COLO668 (cell line): ENCODE measurements around the gene B3GNT4.
"Not testable (repeated sequence)": the region's sequence is repeated elsewhere in the genome, so short reads cannot be mapped to it uniquely, and the experiment has no call there.

ENCODE experiments used
- DNase-seq: peaks from one replicate; lab custom pipeline; 2025; ENCODE audit not compliant: unreplicated experiment; lab: John Stamatoyannopoulos, UW

B3GNT4 gene

DNA sequence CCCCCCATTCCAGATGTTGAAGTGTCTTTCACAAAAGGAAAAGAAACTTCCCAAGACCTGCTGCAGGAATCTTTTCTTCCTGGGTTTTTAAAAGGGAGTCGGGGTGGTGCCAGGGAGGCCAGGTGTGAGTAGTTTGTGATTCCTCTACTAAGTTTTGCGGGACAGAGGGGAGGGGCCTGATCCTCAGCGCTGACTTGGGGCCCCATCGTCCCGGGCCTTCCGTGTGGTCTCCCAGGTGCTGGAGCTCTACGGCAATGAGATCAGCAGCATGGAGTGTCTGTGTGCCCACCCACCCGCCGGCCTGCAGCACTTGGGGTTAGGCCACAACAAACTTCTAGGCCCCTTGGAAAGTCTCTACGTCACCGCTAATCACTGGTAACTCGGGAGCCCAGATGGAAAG lies 16.0 kb upstream of the B3GNT4 start:
- DNase-seq: no peak

DNA sequence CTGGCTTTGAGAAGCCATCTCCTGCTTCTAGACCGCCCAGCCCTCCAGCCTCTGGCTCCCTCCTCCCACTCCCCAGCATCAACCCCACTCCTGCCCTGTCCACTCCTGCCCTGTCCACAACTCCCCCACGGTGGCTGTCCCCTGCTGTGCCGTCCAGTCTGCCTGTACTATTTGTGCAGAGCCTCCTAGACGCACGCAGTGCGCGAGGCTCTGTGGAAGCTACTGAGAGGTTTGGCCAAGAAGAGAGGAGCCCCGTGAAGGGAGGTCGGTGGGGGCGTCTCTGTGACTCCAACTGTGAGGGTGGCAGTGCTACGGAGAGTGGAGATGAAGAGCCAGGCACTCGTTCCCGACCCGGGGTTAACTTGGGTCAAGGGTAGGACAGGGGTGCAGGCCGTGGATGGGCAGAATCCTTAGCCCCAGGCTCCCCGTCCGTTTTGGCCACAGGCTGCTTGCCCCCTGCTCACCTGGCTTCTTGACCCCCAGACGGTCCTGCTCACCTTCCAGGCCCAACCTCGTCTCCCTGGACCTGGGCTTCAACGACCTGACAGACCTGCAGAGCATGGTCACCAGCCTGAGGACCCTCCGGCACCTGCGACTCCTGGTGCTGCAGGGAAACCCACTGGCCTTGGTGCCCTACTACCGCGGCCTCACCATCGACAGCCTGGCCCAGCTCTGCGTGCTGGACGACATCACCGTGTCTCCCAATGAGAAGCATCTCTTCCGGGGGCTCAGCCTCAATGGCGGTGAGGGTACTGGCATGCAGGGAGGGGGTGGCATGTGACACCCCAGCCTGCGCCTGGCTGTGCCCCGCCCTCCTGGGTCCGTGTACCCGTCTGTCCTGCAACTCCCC lies 13.7 kb upstream of the B3GNT4 start:
- no peak for DNase-seq

DNA sequence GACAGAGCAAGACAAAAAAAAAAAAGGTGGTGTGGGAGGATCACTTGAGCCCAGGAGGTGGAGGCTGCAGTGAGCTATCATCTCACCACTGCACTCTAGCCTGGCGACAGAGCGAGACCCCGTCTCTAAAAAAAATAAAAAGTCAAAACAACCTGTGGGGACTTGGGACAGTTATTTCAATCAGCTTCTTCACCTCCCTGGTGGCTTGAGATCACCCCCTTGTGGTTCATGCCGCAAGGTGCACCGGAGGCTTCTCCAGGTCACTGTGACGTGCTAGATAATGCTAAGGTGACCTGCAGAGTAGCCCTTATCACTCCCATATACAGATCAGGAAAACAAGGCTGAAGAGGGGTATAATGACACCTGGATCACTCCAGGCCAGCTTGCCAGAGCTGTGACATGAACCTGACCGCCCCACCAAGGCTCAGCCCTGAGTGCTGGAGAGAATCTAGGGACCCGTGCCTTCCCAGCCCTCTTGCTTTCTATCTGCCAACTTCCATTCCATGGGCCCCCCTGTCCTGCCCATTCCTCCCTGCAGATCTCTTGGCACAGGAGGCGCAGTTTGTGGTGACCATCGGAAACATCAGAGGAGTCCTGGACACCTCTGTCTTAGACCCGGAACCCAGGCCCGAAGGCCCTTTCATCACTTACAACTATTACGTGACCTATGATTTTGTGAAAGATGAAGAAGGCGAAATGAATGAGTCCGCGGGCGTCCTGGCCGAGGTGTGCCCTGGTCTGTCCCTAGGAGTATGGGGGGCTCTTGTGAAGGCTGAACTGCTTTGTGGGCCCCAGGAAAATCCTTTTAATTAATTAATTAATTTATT lies 12.5 kb upstream of the B3GNT4 start:
- DNase-seq: peak; percentile 68

DNA sequence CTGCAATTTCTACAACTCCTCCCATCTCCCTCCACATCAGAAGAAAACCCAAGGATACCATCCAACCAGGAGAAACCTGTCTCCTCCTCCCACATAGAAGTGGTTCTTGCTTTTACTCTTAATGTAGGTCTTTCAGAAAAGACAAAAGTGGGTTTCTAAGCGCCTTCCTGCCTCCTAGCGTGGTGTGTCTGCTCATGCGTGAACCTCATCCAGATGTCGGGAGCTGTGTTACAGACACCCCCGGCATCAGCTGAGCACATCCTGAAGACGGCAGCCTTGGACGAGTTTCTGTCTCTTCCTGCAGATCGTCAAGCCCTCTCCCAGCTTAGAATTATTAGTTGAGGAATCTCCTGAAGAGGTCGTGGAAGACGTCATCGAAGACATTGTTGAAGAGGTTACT lies 11.1 kb upstream of the B3GNT4 start:
- DNase-seq: no peak

DNA sequence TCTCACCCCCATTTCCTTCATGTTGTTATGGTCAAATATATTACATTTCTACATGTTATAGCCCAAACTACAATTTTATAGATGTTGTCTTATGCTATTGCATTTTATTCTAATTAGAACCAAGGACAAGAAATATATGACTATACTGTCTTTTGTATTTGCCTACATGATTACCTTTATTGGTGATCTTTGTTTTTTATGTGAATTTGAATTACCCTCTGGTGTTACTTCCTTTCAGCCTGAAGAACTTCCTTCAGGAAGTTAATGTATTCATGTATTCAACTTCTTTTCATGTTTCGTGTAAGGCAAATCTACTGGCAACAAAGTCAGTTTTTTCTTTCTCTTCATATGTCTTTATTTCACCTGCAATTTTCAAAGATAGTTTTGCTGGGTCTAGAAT lies 8.7 kb upstream of the B3GNT4 start:
- DNase-seq: no peak

DNA sequence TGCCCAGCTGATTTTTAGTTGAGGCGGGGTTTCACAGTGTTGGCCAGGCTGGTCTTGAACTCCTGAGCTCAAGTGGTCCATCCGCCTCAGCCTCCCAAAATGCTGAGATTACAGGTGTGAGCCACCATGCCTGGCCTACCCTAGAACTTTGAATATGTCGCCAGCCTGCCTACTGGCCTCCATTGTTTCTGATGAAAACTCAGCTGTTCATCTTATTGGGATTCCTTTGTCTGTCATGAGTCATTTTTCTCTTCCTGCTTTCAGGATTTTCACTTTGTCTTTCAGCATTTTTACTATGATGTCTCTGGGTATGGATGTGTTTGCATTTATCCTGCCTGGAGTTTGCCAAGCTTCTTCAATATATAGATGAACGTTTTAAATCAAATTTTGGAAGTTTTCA lies 8.1 kb upstream of the B3GNT4 start:
- no peak for DNase-seq

DNA sequence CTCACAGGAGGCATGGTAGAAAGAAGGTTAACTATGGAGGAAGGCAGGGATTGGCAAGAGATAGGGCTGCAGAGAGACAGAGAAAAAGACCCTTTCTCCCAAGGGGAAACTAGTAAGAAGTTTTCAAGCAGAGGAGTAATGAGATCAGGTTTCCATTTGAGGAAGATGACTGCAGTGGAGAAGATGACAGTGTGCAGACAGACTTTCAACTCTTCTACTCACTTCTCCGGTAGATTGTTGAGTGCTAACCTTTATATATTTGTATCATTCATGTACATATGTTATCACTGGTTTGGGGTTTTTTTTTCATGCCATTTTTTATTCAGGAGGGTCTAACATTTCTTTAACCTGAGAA lies 5.9 kb upstream of the B3GNT4 start:
- DNase-seq: no peak

DNA sequence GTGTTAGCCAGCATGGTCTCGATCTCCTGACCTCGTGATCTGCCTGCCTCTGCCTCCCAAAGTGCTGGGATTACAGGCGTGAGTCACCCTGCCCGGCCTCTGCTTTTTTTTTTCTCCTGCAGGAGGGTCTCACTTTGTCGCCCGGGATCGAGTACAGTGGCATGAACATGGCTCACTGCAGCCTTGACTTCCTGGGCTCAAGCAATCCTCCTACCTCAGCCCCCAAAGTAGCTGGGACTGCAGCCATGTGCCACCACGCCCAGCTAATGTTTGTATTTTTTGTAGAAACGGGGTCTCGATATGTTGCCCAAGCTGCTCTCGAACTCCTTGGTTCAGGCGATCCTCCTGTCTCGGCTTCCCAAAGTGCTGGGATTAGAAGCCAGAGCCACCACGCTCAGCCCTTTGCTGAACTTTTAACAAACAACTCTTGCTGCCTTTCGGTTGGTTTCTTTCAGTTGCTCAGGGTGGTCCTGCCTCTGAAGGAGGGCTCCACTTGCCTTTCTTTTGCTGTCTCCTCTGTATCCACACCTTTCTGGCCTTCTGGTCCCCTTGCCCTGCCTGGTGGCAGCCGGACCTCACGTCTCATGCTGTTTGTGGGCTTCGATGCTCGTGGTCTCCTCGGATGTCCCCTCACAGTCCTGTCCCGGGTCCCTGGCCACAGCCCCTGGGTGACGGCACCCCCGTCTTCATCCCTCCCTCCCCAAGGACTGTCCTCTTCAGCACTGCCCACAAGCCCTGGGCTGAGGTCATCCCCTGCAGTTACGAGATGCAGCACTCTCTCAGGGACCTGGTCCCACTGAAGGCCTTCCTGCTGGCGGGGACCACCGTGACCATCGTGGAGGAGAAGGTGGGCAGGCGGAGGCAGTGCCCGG lies 3.8 kb upstream of the B3GNT4 start:
- no peak for DNase-seq

DNA sequence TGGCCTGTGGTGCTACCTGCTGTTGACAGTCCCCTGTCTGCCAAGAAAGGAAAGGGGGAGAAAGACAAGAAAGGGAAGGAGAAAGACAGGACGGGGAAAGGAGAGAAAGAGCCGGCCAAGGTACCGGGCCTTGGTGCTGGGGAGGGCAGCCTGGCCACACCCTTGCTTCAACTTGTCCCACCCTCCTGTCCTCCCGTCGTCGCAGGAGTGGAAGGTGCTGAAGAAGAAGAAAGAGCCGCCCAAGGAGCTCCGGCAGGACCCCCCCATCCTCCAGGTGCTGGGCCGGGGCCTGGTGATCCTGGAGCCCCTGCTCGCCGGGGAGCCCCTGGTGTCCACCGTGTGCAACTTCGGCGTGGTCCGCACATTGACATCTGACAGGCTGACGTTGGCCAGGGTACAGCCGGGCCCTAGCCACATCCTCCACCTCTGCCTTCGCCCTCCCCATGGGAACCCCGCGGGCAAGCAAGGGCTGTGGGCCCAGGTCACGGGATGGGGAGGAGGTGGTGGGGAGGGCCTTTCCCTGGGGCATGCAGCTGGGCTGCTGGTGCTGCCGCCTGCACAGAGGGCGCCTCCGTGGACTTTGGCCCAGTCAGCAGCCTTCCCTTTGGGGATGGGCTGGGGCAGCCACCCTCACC lies 2.9 kb upstream of the B3GNT4 start:
- no peak for DNase-seq

DNA sequence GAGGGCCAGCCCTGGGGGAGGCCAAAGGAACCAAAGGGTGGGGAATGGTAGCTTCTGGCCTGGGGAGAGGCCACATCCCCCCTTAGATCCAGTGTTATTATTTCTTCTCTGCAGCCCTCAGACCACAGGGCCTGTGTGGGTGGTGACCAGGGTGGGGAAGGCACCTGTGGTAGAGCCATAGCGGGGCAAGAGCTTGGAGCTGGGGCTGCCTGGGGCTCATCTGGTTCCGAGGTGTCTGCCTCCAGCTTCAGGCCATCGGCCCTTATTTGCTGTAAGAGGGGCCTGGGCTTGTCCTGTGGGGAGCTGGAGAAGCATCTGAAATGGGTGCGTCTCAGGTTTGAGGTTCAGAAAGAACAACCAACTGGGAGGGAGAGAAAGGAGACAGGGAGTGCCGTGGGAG lies 2.1 kb upstream of the B3GNT4 start:
- DNase-seq: no peak

DNA sequence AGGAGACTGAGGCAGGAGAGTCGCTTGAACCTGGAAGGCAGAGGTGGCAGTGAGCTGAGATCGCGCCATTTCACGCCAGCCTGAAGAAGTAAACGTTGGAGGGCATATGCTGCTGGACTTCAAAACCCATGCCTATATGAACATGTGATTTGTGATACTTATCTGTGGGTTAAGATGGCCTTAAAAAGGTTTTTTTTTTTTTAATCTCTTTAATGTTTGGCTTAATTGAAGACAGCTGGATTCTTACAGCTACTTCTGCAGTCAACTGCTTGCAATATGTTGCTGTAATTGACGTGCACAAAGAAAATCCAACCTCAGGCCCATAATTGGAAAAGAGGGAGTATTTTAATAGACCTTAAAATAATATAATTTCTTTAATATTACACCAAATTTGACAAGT lies 1.5 kb upstream of the B3GNT4 start:
- no peak for DNase-seq

DNA sequence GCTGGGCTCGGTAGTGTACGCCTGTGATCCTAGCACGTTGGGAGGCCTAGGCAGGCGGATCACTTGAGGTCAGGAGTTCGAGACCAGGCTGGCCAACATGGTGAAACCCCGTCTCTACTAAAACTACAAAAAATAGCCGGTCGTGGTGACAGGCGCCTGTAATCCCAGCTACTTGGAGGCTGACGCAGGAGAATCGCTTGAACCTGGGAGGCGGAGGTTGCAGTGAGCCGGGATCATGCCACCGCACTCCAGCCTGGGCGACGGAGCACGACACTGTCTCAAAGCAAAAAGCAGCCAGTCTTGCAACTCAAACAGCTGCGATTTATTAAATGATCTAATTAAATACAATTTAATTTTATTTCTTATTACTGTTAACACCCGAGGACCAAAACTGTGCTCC lies 698 bp upstream of the B3GNT4 start:
- DNase-seq: not testable (repeated sequence)

DNA sequence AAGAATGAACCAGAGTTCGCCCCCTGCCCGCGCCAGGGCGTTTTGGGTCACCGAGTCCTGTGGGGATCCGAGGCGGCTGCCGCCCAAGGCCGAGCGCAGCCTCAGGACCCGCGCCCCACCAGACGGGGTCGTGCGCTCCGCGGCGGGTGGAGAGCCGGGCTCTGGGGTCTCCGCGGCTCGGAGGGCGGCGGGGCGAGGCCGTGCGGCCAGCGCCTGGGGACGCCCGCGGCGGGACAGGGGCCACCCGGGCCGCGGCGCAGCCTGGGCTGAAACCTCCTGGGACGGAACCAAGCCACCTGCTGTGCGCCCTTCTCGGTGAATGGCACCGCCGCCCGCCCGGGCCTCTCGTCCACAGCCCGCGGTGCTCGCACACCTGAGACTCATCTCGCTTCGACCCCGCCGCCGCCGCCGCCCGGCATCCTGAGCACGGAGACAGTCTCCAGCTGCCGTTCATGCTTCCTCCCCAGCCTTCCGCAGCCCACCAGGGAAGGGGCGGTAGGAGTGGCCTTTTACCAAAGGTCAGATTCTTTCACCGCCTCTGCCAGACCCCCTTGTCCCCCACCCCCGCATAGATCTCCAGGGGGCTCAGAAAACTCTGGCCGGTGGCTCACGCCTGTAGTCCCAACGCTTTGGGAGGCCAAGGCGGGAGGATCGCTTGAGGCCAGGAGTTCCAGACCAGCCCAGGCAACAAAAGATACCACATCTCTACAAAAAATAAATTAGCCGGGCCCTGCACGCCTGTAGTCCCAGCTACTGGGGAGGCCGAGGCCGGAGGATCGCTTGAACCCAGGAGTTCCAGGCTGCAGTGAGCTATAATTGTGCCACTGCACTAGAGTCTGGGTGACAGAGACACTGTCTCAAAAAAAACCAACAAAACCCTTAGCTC lies 901 bp downstream of the B3GNT4 start:
- peak; percentile 58 for DNase-seq

DNA sequence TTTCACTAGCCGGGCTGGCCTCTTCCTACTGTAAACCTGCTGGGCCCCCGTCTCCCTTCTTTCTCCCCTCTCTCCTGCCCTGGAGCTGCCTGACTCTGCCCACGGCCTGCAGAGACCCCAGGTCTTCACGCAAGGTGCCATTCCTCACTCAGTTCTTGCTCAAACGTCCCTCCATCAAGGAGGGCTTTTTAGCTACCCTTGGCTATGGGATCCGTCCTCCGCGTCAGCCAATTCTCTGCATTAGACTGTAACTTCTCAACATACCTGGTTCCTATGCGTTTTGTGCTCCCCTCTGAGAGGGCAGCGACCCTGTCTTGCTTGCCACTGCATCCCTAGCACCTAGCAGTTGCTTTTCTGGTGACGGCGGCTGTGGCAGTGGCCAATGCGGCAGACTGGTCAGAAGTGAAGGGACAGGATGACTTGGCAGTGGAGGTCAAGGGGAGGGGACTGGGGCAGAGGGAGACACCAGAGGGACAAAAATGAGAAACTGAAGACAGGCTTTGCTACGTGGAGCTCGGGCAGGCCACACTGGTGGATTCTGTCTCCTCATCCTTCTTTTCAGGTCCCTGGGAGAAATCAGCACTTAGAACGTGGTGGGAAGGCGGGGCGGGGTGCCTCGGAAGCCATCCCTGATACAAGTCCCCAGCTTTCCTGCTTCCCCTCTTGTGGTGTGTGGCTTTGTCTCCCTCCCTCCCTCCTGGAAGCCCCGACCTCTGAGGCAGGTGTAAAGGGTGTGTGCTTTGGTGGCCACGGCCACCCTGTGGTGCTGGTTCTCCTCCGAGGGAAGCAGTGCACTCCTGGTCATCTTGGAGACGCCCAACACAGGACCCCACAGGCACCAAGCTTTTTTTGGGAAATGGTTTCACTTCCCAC lies 1.8 kb downstream of the B3GNT4 start:
- no peak for DNase-seq

DNA sequence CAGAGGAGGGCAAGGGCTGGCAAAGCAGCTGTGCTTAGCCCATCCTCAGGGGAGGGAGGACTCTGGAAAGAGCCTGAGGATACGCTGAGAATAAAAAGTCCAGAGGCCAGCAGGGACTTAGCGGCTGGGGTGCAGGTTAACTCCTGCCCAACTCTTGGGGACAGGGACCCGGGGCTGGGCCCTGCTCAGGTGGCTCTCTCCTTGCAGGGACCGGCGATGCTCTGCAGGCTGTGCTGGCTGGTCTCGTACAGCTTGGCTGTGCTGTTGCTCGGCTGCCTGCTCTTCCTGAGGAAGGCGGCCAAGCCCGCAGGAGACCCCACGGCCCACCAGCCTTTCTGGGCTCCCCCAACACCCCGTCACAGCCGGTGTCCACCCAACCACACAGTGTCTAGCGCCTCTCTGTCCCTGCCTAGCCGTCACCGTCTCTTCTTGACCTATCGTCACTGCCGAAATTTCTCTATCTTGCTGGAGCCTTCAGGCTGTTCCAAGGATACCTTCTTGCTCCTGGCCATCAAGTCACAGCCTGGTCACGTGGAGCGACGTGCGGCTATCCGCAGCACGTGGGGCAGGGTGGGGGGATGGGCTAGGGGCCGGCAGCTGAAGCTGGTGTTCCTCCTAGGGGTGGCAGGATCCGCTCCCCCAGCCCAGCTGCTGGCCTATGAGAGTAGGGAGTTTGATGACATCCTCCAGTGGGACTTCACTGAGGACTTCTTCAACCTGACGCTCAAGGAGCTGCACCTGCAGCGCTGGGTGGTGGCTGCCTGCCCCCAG lies 2.8 kb downstream of the B3GNT4 start:
- no peak for DNase-seq

DNA sequence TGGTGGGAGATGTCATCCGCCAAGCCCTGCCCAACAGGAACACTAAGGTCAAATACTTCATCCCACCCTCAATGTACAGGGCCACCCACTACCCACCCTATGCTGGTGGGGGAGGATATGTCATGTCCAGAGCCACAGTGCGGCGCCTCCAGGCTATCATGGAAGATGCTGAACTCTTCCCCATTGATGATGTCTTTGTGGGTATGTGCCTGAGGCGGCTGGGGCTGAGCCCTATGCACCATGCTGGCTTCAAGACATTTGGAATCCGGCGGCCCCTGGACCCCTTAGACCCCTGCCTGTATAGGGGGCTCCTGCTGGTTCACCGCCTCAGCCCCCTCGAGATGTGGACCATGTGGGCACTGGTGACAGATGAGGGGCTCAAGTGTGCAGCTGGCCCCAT lies 3.5 kb downstream of the B3GNT4 start:
- DNase-seq: no peak

DNA sequence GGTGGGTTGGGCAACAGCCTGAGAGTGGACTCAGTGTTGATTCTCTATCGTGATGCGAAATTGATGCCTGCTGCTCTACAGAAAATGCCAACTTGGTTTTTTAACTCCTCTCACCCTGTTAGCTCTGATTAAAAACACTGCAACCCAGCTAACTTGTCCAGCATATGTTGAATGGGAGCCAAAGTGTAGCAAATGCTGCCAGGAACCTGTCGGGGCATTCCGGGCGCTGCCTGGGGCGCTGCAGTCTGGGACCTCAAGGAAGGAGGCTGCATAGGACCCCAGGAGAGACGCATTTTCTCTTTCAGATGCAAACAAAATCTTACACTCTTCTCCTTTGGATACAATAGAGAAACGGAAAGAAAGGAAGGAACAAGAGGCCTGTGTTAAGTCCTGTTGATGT lies 3.9 kb downstream of the B3GNT4 start:
- DNase-seq: no peak

DNA sequence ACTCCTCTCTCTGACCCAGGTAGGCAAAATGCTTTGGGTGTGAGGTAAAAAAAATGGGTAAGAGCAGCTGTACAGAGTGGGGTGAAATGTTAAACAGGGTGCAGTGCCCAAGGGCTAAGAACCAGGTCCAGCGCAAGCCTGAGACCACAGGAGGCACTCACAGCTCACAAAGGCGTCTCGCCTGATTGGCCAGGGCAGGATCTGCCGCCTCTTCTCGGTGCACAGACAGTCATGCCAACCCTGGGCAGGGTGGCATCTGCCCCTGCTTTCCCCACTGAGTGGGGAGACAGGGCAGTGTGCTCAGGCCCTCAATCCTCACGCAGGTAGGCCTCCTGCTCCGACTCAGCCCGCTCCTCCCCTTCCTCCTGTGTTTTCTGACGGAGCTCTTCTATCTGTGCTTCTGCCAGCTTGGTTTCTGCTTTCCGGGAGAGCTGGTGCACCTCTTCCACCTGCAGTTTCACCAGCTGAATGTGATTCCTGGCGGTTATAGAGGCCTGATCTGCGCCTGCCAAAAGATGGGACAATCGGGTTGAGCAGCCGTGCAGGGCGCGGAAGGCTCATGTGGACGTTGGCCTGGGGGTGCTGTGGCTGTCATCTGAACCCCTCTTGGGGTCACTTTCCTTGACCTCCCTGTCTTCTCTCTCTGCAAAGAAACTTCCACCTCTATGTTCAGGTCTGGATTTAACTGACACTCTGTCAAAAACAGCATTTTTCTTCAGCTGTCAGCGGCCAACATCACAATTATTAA lies 4.7 kb downstream of the B3GNT4 start:
- DNase-seq: no peak
